ENCODE data around the gene PTPN18.

GRCh38 chr2:130327703-130328527 lies 27.9 kb upstream of the PTPN18 start:
- TF ChIP-seq GATA2 (IDR thresholded peaks at IDR 0.05; ENCODE audit: low read depth, low read length): no peak
- TF ChIP-seq GATA3 (IDR thresholded peaks at IDR 0.05; ENCODE audit: low read depth, low read length): no peak
